Esophagus squamous epithelium (tissue), 5 donors: Measurements from ENCODE around the gene CD276. TPM values are rescaled to one million over a fixed set of nuclear protein-coding genes. Genes with fewer than 3 reads are reported as not detected.
A peak's percentile ranks its signal among the peaks of the same experiment; 100 is the strongest.

ENCODE experiments used
- DNase-seq: peaks from one replicate; lab custom pipeline; 2025; lab: John Stamatoyannopoulos, UW
- H3K27ac ChIP-seq, 4 donors: fragments of 200-600 bp; sonication (generic); one replicate each; pipeline ENCODE4 v1.5.1; 2016 to 2019; ENCODE audit warnings: mild to moderate bottlenecking in 1 of 4
- H3K27me3 ChIP-seq, 4 donors: fragments of 200-600 bp; sonication (generic); 1 replicate in 3 of 4; 2 replicates in 1 of 4; pipeline versions ENCODE4 v1.5.1 to v1.6.0; 2017 to 2021; ENCODE audit warnings: antibody characterized with exemption in 1 of 4
- H3K36me3 ChIP-seq, 3 donors: fragments of 200-600 bp; sonication (generic); one replicate each; pipeline ENCODE4 v1.5.1; 2016 to 2019
- H3K4me1 ChIP-seq, 3 donors: fragments of 200-600 bp; sonication (generic); one replicate each; pipeline ENCODE4 v1.5.1; 2017 to 2019
- H3K4me3 ChIP-seq, 4 donors: fragments of 200-600 bp; sonication (generic); 1 replicate in 3 of 4; 2 replicates in 1 of 4; pipeline ENCODE4 v1.5.1; 2016 to 2019; ENCODE audit warnings: mild to moderate bottlenecking in 2 of 4, moderate library complexity in 1 of 4
- H3K9me3 ChIP-seq, 3 donors: fragments of 200-600 bp; sonication (generic); one replicate each; pipeline ENCODE4 v1.5.1; 2016 to 2019
- CTCF ChIP-seq, 6 experiments: fragments of 450-650 bp in 4 of 6; fragments of 200-600 bp in 2 of 6; sonication (generic) in 2 of 6; IDR thresholded peaks; one replicate each; pipeline ENCODE4 v1.5.1; 2016 to 2019; ENCODE audit warnings: antibody characterized with exemption in 6 of 6, mild to moderate bottlenecking in 4 of 6, moderate library complexity in 4 of 6
- POLR2A ChIP-seq, 4 donors: fragments of 450-650 bp; IDR thresholded peaks; one replicate each; pipeline ENCODE4 v1.6.1; 2017; ENCODE audit warnings: antibody characterized with exemption in 4 of 4, mild to moderate bottlenecking in 4 of 4, moderate library complexity in 3 of 4
- WGBS, 2 donors: methylation state at CpG; one replicate each; pipeline ENCODE4 v1.1.5; 2018; 5-methylcytosine and 5-hydroxymethylcytosine counted together
- intact Hi-C: fragments of 100-400 bp; cut with DNase I; formaldehyde crosslinking; loops from one replicate; pipeline ENCODE4 v1.15.0; 2022
- total RNA-seq, 4 donors: library from RNA; depleted of rRNA; stranded (reverse); fragments of >200 nt; gene quantifications; one replicate each; pipeline ENCODE4 v1.1.0, GENCODE V29; 2016
- donor health status: DM: yes; HTN: yes; CAD: no.

The CD276 gene
- total RNA-seq, 4 donors from 2014 or later, result 12.9 to 21.9 (median 19.1) TPM

- Histone ChIP-seq H3K4me3 (peak overlapping the region in 3 of 4 donors; percentile 55 to 78 (median 76)), H3K4me1 (peaks cover 5 to 40% (median 8%) of the 10 kb centered on the region in 3 donors), H3K36me3 (no peaks in the 10 kb centered on the region), H3K27me3 (peaks cover 0 to 36% (median 8%) of the 10 kb centered on the region in 4 donors), H3K27ac (no peak overlapping the region), H3K9me3 (no peaks in the 10 kb centered on the region)
- TF ChIP-seq POLR2A (IDR thresholded peaks at IDR 0.05) (no peak), CTCF (IDR thresholded peaks at IDR 0.05) (no peak)
- DNase-seq, result no peak
- intact Hi-C loops, result no loop called here
- WGBS, 2 donors, result 84 to 89% methylated on average over 15 of the region's 20 CpGs
These were observed 66.8 kb downstream of the CD276 start for GRCh38 chr15:73750951-73751350.

- Histone ChIP-seq H3K36me3 (no peaks in the 10 kb centered on the region), H3K4me3 (peak overlapping the region; percentile 53 to 78 (median 66)), H3K4me1 (peaks cover 5 to 40% (median 8%) of the 10 kb centered on the region in 3 donors), H3K27ac (peak overlapping the region in 1 of 4 donors; percentile 54), H3K27me3 (peaks cover 0 to 36% (median 8%) of the 10 kb centered on the region in 4 donors), H3K9me3 (no peaks in the 10 kb centered on the region)
- intact Hi-C loops, result no loop called here
- 0 to 20% methylated on average over 1 to 9 of the region's 9 CpGs for WGBS, 2 donors
- TF ChIP-seq CTCF (IDR thresholded peaks at IDR 0.05) (no peak), POLR2A (IDR thresholded peaks at IDR 0.05) (no peak)
- no peak for DNase-seq
These were observed 67.3 kb downstream of the CD276 start for GRCh38 chr15:73751511-73751898.

- H3K4me3 ChIP-seq, result peak overlapping the region; percentile 53 to 78 (median 66)
- no peak for TF ChIP-seq CTCF (IDR thresholded peaks at IDR 0.05)
- TF ChIP-seq POLR2A (IDR thresholded peaks at IDR 0.05), result no peak
- H3K27me3 ChIP-seq, result peaks cover 0 to 41% (median 8%) of the 10 kb centered on the region in 4 donors
- DNase-seq, result no peak
- peak overlapping the region; percentile 45 to 83 (median 62) for H3K27ac ChIP-seq
- no peaks in the 10 kb centered on the region for H3K9me3 ChIP-seq
- H3K36me3 ChIP-seq, result no peaks in the 10 kb centered on the region
- H3K4me1 ChIP-seq, result peaks cover 5 to 40% (median 8%) of the 10 kb centered on the region in 3 donors
- intact Hi-C loops, result no loop called here
- WGBS, 2 donors, result 4% methylated on average over 4 of the region's 79 CpGs; no CpG with 5 or more reads in 1 of the 2 donors
These were observed 68.0 kb downstream of the CD276 start for GRCh38 chr15:73751899-73752805.

GRCh38 chr15:73752806-73753193 is 68.6 kb downstream of the CD276 start:
- H3K27ac ChIP-seq, result peak overlapping the region; percentile 45 to 83 (median 62)
- no peaks in the 10 kb centered on the region for H3K9me3 ChIP-seq
- no peak for DNase-seq
- H3K4me3 ChIP-seq, result peak overlapping the region; percentile 53 to 78 (median 66)
- H3K27me3 ChIP-seq, result peaks cover 0 to 48% (median 8%) of the 10 kb centered on the region in 4 donors
- no peak for TF ChIP-seq POLR2A (IDR thresholded peaks at IDR 0.05)
- H3K4me1 ChIP-seq, result peaks cover 5 to 40% (median 8%) of the 10 kb centered on the region in 3 donors
- no peaks in the 10 kb centered on the region for H3K36me3 ChIP-seq
- intact Hi-C loops, result no loop called here
- WGBS, 2 donors, result 8% methylated on average over 18 of the region's 56 CpGs; no CpG with 5 or more reads in 1 of the 2 donors

- TF ChIP-seq POLR2A (IDR thresholded peaks at IDR 0.05), result no peak
- TF ChIP-seq CTCF (IDR thresholded peaks at IDR 0.05), result no peak
- no peak for DNase-seq
- WGBS, 2 donors, result 32 to 35% methylated on average over 10 to 19 of the region's 44 CpGs
- H3K27me3 ChIP-seq, result peaks cover 0 to 52% (median 8%) of the 10 kb centered on the region in 4 donors
- no peaks in the 10 kb centered on the region for H3K9me3 ChIP-seq
- peak within 1 kb of the TSS; percentile 53 to 78 (median 66) for H3K4me3 ChIP-seq
- peaks cover 5 to 40% (median 8%) of the 10 kb centered on the region in 3 donors for H3K4me1 ChIP-seq
- no peaks in the 10 kb centered on the region for H3K36me3 ChIP-seq
- H3K27ac ChIP-seq, result peak within 1 kb of the TSS; percentile 45 to 83 (median 70)
- intact Hi-C loops, result no loop called here
These were observed 69.3 kb downstream of the CD276 start, which contains the start of gene INSYN1 for GRCh38 chr15:73753250-73754130. INSYN1 (minus strand) TSS chr15:73753351; CDS start chr15:73751130, 2,221 bp downstream.
